Parathyroid adenoma (tissue), 2 donors: ENCODE measurements around the gene PARP6.

Experiments
- H2AFZ ChIP-seq: fragments of 300-600 bp; sonication (generic); one replicate; pipeline ENCODE4 v1.7.0; 2017; ENCODE audit warnings: antibody characterized with exemption, mild to moderate bottlenecking
- H3K27ac ChIP-seq: fragments of 300-600 bp; sonication (generic); one replicate; pipeline ENCODE4 v1.7.0; 2017
- H3K27me3 ChIP-seq: fragments of 300-600 bp; sonication (generic); one replicate; pipeline ENCODE4 v1.7.0; 2017; ENCODE audit warnings: low read length; ENCODE audit not compliant: control insufficient read depth, insufficient read depth
- H3K36me3 ChIP-seq: fragments of 300-600 bp; sonication (generic); one replicate; pipeline ENCODE4 v1.7.0; 2017; ENCODE audit warnings: low read length; ENCODE audit not compliant: control insufficient read depth, insufficient read depth
- H3K4me1 ChIP-seq: fragments of 300-600 bp; sonication (generic); one replicate; pipeline ENCODE4 v1.7.0; 2017; ENCODE audit warnings: control low read depth
- H3K4me2 ChIP-seq: fragments of 300-600 bp; sonication (generic); one replicate; pipeline ENCODE4 v1.7.0; 2017; ENCODE audit warnings: low read length
- H3K4me3 ChIP-seq: fragments of 300-600 bp; sonication (generic); one replicate; pipeline ENCODE4 v1.7.0; 2017; ENCODE audit warnings: low read depth, low read length
- H3K79me2 ChIP-seq: fragments of 300-600 bp; sonication (generic); one replicate; pipeline ENCODE4 v1.7.0; 2017; ENCODE audit warnings: control low read depth
- H3K9ac ChIP-seq: fragments of 300-600 bp; sonication (generic); one replicate; pipeline ENCODE4 v1.7.0; 2017; ENCODE audit warnings: mild to moderate bottlenecking
- H3K9me3 ChIP-seq: fragments of 300-600 bp; sonication (generic); one replicate; pipeline ENCODE4 v1.7.0; 2017; ENCODE audit warnings: low read length; ENCODE audit not compliant: control insufficient read depth
- CTCF ChIP-seq: fragments of 300-600 bp; sonication (generic); IDR thresholded peaks from one replicate; pipeline ENCODE4 v1.7.0; 2017; ENCODE audit warnings: antibody characterized with exemption, mild to moderate bottlenecking
- donor health status: primary hyperparathyroidism.

Gene PARP6

GRCh38 chr15:72195101-72195511, 77.2 kb downstream of the PARP6 start:
- no peaks in the 10 kb centered on the region for H3K9me3 ChIP-seq
- H2AFZ ChIP-seq = no peak overlapping the region
- no peak overlapping the region for H3K9ac ChIP-seq
- H3K27ac ChIP-seq = no peak overlapping the region
- no peaks in the 10 kb centered on the region for H3K79me2 ChIP-seq
- H3K4me3 ChIP-seq = no peak overlapping the region
- H3K27me3 ChIP-seq = no peaks in the 10 kb centered on the region
- no peak overlapping the region for H3K4me2 ChIP-seq
- no peaks in the 10 kb centered on the region for H3K4me1 ChIP-seq
- no peaks in the 10 kb centered on the region for H3K36me3 ChIP-seq
- no peak for TF ChIP-seq CTCF

- H3K79me2 ChIP-seq = no peaks in the 10 kb centered on the region
- H3K4me2 ChIP-seq = no peak overlapping the region
- H3K9ac ChIP-seq = no peak overlapping the region
- H3K9me3 ChIP-seq = no peaks in the 10 kb centered on the region
- no peaks in the 10 kb centered on the region for H3K36me3 ChIP-seq
- TF ChIP-seq CTCF = no peak
- no peak overlapping the region for H2AFZ ChIP-seq
- no peak overlapping the region for H3K27ac ChIP-seq
- H3K4me1 ChIP-seq = no peaks in the 10 kb centered on the region
- H3K27me3 ChIP-seq = no peaks in the 10 kb centered on the region
- no peak overlapping the region for H3K4me3 ChIP-seq
Measured at GRCh38 chr15:72193836-72194396, 78.4 kb downstream of the PARP6 start.

GRCh38 chr15:72192416-72192815, 79.9 kb downstream of the PARP6 start:
- TF ChIP-seq CTCF = no peak
- Histone ChIP-seq H2AFZ (no peak overlapping the region), H3K4me1 (no peaks in the 10 kb centered on the region), H3K9ac (no peak overlapping the region), H3K27me3 (no peaks in the 10 kb centered on the region), H3K4me2 (no peak overlapping the region), H3K36me3 (no peaks in the 10 kb centered on the region), H3K79me2 (no peaks in the 10 kb centered on the region), H3K27ac (no peak overlapping the region), H3K4me3 (no peak overlapping the region), H3K9me3 (no peaks in the 10 kb centered on the region)
